AG10803 (cell line): ENCODE measurements around the gene SDSL.

Source experiments
- DNase-seq: peaks from one replicate; pipeline ENCODE4 v3.0.0; 2010; ENCODE audit warnings: low read depth
- H3K4me3 ChIP-seq: 2 replicates; pipeline ENCODE4 v1.5.1; 2011; ENCODE audit warnings: mild to moderate bottlenecking, low read length, control low read depth
- TF ChIP-seq, protein P1 (sequence below): conservative IDR thresholded peaks from 2 replicates; pipeline ENCODE4 v1.5.1; 2011; ENCODE audit warnings: mild to moderate bottlenecking, low read length, control low read depth, inconsistent platforms

SDSL gene

DNA sequence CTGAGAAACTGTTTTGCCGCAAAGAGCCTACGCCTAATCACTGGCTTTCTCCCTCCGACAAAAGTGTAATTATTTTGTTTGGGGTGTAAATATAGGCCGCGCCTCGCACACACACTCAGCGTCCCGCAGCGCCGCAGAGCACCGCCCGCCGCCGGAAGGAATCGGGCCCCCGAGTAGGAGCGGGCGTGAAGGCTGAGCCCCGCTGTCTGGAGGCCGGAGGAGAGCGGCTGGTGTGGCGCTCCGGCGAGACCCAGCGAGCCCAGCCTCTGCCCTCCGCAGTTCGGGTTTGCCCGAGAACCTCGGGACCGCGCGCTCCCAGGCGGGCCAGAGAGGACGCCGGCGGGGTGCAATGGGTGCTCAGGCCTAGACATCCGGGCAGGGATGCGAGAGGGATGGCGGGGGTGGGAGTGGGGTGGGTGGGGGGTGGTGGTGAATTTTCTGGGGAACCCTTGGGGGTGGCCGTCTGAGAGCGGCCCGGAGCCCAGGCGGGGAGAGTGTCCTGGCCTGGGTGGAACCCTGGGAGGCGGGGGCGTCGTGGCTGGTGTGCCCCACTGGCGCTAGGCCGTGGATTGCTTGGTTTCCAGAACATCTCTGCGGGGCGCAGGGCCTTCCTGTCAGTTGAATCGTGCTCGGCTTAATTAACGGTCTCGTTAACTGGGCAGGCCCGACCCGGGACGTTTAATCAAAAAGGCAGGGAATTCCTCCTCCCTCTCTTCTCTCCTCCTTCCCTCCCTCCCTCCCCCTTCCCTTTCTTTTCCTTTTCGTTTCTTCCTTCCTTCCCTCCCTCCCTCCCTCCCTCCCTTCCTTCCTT is 54.2 kb downstream of the SDSL start:
- no peak for DNase-seq
- TF ChIP-seq, protein P1, sequence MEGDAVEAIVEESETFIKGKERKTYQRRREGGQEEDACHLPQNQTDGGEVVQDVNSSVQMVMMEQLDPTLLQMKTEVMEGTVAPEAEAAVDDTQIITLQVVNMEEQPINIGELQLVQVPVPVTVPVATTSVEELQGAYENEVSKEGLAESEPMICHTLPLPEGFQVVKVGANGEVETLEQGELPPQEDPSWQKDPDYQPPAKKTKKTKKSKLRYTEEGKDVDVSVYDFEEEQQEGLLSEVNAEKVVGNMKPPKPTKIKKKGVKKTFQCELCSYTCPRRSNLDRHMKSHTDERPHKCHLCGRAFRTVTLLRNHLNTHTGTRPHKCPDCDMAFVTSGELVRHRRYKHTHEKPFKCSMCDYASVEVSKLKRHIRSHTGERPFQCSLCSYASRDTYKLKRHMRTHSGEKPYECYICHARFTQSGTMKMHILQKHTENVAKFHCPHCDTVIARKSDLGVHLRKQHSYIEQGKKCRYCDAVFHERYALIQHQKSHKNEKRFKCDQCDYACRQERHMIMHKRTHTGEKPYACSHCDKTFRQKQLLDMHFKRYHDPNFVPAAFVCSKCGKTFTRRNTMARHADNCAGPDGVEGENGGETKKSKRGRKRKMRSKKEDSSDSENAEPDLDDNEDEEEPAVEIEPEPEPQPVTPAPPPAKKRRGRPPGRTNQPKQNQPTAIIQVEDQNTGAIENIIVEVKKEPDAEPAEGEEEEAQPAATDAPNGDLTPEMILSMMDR, result no peak
- no peak overlapping the region for H3K4me3 ChIP-seq

DNA sequence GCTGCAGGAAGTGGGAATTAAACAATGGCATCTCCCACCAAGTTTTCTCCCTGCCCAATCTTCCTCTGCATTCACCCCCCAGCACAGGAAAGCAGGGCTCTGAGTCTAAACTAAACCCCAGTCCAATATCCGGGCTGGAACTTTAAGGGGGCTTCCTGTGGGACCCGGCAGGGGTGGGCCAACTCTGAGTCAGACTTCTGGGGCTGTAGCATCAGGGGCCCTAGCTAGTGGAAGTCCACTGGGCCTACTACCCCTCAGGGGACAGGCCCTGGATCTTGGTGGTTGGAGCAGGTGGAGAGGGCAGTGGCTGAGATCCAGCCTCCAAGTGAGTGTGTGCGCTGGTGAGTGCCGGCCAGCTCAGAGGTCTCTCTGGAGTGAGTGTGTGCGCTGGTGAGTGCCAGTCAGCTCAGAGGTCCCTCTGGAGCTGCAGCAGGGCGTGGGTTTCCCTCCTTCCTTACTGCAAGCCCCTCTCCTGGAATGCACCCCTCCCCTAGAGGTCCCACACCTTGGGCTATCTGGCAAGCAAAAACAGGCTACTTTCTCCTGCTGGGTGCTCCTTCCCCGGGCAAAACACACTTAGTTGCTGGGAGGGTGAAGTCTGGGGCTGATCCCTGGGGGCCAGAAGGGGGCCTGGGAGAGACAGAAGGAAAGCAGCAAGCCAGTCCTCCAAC is 55.1 kb downstream of the SDSL start:
- TF ChIP-seq, protein P1, result no peak
- no peak for DNase-seq
- H3K4me3 ChIP-seq, result no peak overlapping the region

DNA sequence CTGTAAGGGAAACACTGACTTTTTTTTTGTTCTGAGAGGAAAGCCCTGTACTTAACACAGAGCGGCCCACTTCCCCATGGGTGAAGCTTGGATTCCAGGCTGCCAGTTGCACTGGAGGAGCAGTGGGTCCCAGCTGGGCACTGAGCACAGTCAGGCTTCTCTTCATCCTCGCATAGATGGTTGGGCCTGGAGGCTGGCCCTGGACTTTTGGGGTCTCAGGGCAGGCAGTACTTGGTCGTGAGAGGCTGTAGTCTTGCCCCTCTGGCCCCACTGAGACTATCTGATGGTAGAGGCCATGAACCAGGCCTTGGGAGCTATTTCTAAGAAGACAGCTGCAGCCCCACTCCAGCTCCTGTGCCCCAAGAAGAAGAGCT is 55.6 kb downstream of the SDSL start:
- DNase-seq, result no peak
- TF ChIP-seq, protein P1, result no peak
- H3K4me3 ChIP-seq, result no peak overlapping the region

DNA sequence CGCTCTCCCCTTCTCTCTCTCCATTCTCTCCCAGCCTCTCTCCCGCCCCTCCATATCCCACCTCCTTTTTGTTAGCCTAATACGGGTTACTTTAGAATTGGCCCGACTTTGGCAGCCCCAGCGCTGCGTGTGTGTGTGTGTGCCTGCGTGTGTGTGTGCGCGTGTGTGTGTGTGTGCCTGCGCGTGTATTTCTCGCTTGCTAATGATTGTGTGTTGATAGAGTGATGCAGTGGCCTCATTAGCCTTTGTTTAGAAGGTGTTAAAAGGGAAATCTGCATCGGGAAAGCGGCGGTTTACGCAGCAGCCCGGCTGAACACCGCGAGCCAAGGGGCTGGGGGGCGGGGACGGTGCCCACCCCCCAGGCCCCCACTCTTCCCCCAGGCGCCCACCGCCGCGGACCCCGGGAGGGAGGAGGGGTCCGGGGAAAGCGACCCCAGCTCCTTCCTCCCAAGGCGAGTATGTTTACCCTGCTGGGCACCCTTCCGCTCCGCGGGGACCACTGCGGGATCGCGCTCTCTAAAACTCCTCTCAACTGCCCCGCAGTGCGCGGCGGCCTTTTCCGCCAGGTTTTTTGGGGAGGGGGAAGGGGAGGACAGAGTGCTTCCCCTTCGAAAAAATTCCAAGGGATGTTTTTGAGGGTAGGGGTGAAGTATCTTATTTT is 56.3 kb downstream of the SDSL start:
- no peak overlapping the region for H3K4me3 ChIP-seq
- DNase-seq, result no peak
- TF ChIP-seq, protein P1, result no peak

DNA sequence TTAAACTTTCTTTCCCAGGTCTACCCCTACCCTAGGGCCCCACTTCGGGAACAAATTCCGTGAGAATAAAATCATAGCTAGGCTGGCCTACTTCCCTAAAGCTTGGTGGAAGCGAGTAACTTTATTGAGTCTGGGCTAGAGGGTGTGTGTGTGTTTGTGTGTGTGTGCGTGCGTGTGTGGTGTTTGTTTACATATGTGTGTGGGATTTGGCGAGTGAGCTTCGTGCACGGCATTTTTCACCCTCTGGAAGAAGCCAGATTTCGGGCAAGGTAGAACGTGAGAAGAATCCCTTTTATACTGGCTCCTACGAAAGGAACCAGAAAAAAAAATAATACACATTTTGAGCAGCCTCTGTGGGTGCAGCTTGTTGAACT is 57.0 kb downstream of the SDSL start:
- TF ChIP-seq, protein P1, result no peak
- DNase-seq, result no peak
- H3K4me3 ChIP-seq, result no peak overlapping the region

DNA sequence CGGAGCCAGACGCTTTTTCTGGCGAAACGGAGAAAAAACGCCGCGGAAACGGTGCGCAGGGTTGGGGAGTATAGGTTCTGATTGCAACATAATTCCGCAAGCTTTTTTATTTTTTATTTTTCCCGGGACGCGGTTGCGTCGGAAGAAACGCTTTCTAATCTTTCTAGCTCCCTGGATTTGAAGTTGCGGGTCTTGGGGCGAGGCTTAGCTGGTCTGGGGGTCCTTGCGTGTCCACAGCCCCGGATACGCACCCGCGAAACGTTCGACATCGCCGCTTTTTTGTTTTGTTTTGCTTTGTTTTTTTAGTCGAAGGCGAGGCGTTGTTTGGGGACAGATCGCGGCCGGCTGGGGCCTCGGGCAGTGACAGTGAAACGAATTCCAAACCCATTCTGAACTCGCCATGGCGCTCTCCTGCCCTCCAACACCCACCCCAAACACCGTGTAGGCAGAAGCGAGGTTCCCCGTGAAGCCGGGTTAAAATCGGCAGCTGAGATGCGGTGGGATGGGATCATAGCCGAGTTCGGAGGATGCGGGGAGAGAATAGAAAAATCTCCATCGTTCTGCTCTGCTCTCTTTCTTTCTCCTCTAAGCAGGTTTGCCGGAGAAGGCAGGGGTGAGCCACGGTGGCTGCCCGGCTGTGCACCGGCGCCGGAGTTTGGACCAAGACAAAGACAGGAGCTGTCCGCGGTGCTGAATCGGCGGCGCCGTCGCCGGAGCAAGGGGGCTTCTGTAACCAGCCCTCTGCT is 57.6 kb downstream of the SDSL start:
- DNase-seq, result peak; percentile 8
- H3K4me3 ChIP-seq, result no peak overlapping the region
- TF ChIP-seq, protein P1, result no peak
